Measurements from ENCODE around the gene KCP.

The KCP gene

DNA sequence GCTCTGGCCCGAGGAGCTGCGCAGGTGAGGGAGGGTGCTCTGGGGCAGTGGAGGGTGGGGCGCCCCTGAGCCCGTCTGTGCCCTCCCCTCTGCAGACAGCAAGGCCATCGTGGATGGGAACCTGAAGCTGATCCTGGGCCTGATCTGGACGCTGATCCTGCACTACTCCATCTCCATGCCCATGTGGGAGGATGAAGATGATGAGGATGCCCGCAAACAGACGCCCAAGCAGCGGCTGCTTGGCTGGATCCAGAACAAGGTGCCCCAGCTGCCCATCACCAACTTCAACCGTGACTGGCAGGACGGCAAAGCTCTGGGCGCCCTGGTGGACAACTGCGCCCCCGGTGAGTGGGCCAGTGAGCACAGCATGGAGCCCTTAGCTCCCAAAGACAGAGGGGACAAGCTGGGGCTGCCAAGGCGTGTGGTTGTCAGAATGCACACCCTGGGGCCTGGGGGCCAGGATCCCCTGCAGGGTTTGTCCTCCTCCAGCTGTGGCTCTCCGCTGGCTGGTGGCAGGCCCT is 75.2 kb downstream of the KCP start:
- ChIA-PET POLR2A (interaction anchor here (2.5 kb wide), 1 partner anchor 27 kb away, joined by 8 read pairs; the partner anchor contains the start of gene ATP6V1F), CTCF (no interaction called here)
- no peak for DNase-seq (ENCODE audit: extremely low spot score)
- TF ChIP-seq ELF4 (IDR thresholded peaks at IDR 0.05) (no peak), SUZ12 (IDR thresholded peaks at IDR 0.05) (no peak), L3MBTL2 (conservative IDR thresholded peaks at IDR 0.05) (no peak), ZNF384 (IDR thresholded peaks at IDR 0.05) (no peak), FOXK2 (IDR thresholded peaks at IDR 0.05) (no peak), ARNT (IDR thresholded peaks at IDR 0.05) (no peak), FOXM1 (IDR thresholded peaks at IDR 0.05; ENCODE audit: borderline replicate concordance) (no peak), FOXA1 (IDR thresholded peaks at IDR 0.05) (no peak), TARDBP (IDR thresholded peaks at IDR 0.05) (no peak), NFRKB (IDR thresholded peaks at IDR 0.05) (no peak), BHLHE40 (IDR thresholded peaks at IDR 0.05; ENCODE audit: borderline replicate concordance) (no peak), LEF1 (IDR thresholded peaks at IDR 0.05; ENCODE audit: borderline replicate concordance) (no peak)
- TF ChIP-seq, protein P1, sequence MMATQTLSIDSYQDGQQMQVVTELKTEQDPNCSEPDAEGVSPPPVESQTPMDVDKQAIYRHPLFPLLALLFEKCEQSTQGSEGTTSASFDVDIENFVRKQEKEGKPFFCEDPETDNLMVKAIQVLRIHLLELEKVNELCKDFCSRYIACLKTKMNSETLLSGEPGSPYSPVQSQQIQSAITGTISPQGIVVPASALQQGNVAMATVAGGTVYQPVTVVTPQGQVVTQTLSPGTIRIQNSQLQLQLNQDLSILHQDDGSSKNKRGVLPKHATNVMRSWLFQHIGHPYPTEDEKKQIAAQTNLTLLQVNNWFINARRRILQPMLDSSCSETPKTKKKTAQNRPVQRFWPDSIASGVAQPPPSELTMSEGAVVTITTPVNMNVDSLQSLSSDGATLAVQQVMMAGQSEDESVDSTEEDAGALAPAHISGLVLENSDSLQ (IDR thresholded peaks at IDR 0.05), result no peak

DNA sequence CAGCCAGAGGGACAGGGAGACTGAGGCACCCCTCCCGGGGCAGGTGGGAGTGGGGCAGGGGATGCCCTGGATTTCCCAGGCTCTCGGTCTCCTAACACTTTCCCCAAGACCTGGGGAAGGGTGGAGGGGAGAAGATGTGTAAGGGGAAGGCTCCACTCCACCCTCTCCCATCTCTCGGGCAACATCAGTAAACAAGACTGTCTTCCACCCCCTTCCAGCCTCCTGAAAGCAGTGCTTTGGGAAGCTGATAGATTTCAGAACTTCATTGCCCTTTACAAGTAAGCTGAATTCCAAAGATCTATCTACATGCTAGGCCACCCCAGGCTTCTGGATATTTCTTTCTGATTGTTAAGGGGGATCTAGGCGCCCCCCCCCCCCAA is 76.6 kb downstream of the KCP start:
- CTCF ChIA-PET, result interaction anchor here (3.2 kb wide), 1 partner anchor 8 kb away, joined by 15 read pairs; no protein-coding TSS in a partner anchor
- no peak for DNase-seq (ENCODE audit: extremely low spot score)
- no peak for TF ChIP-seq L3MBTL2 (conservative IDR thresholded peaks at IDR 0.05)
- TF ChIP-seq LEF1 (IDR thresholded peaks at IDR 0.05; ENCODE audit: borderline replicate concordance), result no peak
- no peak for TF ChIP-seq SUZ12 (IDR thresholded peaks at IDR 0.05)
- TF ChIP-seq ELF4 (IDR thresholded peaks at IDR 0.05), result no peak
- TF ChIP-seq, protein P1 (IDR thresholded peaks at IDR 0.05), result no peak
- no peak for TF ChIP-seq TARDBP (IDR thresholded peaks at IDR 0.05)
- TF ChIP-seq NFRKB (IDR thresholded peaks at IDR 0.05), result no peak
- no peak for TF ChIP-seq FOXM1 (IDR thresholded peaks at IDR 0.05; ENCODE audit: borderline replicate concordance)
- no peak for TF ChIP-seq FOXA1 (IDR thresholded peaks at IDR 0.05)
- TF ChIP-seq BHLHE40 (IDR thresholded peaks at IDR 0.05; ENCODE audit: borderline replicate concordance), result no peak
- no peak for TF ChIP-seq SP1 (IDR thresholded peaks at IDR 0.05)
- POLR2A ChIA-PET, result no interaction called here

DNA sequence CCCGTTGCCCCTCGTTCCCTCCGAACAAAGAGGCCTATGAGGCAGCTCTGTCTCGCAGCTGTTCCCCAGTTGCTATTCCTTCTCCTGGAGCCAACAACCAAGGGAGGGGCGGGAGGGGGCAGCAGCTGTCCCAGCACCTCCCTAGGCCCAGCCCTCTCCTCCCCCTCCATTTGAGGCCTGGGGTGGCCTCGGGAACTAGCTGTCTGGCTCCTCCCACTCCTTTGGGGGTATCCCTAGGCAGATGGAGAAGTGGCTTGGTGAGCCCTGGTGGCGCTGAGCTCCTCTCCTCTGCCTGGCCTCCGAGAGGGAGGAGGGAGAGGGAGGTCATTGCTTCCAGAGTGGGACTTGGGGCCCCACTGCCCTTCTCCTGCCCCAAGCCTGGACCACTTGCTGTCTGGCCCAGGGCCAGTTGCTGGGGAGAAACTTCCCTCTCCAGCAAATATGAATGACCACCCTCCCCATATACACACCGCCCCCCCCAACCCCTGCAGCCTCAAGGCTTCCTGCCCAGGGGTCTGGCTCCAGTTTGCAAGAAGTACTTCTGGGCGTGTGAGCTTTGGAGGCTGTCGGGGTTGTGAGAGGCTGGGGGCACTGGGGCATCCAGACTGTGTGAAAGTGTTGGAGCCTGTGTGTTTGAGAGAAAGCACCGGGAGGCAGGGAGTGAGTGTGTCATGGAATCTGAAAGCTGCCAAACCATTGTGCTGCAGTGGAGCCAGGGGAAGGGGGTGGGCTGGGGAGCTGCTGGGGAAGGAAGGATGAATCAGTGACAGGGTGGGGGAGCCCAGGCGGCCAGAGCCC is 77.2 kb downstream of the KCP start:
- CTCF ChIA-PET, result interaction anchor here (0.9 to 3.2 kb wide), 2 partner anchors 8 to 27 kb away, joined by 3 to 15 read pairs; no protein-coding TSS in a partner anchor
- TF ChIP-seq LEF1 (IDR thresholded peaks at IDR 0.05; ENCODE audit: borderline replicate concordance) (no peak), NFRKB (IDR thresholded peaks at IDR 0.05) (no peak), L3MBTL2 (conservative IDR thresholded peaks at IDR 0.05) (no peak), FOXM1 (IDR thresholded peaks at IDR 0.05; ENCODE audit: borderline replicate concordance) (no peak), ZNF384 (IDR thresholded peaks at IDR 0.05) (no peak), TARDBP (IDR thresholded peaks at IDR 0.05) (no peak), SP1 (IDR thresholded peaks at IDR 0.05) (no peak), FOXK2 (IDR thresholded peaks at IDR 0.05) (no peak)
- no peak for DNase-seq (ENCODE audit: extremely low spot score)
- POLR2A ChIA-PET, result interaction anchor here (0.6 to 3.0 kb wide), 6 partner anchors 10 to 93 kb away, joined by 3 to 32 read pairs (median 4); partner anchors contain the start of genes ATP6V1F and CCDC136

DNA sequence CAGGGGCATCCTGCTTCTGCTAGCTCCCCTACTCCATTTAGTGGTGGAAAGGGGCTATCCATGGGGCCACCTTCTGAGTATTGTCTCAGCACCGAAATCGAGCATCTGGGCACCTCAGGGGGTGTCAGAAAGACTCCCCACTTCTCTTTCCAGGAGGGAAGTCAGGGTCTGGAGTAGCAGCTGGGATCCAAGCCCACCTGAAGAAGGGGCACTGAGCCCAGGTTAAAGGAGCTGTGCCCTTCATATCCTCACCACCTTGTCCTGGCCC is 77.7 kb downstream of the KCP start:
- CTCF ChIA-PET, result interaction anchor here (0.9 to 3.2 kb wide), 2 partner anchors 9 to 27 kb away, joined by 3 to 15 read pairs; no protein-coding TSS in a partner anchor
- TF ChIP-seq ELF4 (IDR thresholded peaks at IDR 0.05) (no peak), FOXK2 (IDR thresholded peaks at IDR 0.05) (no peak), LEF1 (IDR thresholded peaks at IDR 0.05; ENCODE audit: borderline replicate concordance) (no peak)
- POLR2A ChIA-PET, result interaction anchor here (0.5 to 3.0 kb wide), 7 partner anchors 9 to 1337 kb away, joined by 3 to 32 read pairs (median 3); partner anchors contain the start of genes ATP6V1F and CCDC136
- no peak for DNase-seq (ENCODE audit: extremely low spot score)

DNA sequence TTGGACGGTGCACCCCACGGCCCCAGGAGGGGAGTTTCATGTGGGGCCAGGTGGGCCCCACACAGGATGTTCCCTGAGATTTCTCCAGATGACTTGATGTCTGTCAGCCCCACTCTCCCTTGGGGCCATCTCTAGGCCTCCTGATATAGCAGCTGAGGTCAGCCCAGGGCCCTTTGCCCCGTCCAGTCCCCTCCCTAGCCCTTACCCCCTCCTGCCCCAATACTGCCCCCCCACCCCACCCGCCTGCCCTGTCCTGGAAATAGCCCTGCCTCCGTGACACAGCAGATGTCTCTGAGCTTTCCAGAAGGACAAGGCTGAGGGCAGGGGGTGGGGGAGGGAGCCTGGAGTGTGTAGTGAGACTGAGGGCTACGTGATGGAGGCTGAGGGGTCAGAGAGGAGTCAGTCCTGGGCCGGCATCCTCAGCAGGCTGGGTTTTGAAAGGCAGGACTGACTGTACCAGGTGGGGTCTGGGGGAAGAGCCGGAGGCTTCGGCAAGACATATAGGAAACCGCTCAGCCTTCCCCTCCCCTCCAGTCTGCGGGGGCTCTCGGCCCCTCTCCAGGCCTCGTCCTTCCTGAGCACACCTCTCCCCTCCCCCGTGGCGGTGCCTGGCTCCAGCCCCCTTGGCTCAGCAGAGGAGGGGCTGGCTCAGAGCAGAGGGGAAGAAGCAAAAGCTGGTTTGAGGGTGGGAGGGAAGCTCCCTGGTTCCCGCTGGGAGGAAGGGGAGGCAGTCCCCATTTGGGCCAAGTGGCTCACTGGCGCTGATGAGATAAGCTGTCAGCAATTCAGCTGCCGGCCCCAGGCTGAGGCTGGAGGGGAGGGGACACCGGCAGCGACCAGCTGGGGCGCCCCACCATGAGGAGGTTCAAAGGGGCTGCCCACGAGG is 78.3 kb downstream of the KCP start:
- ChIA-PET CTCF (interaction anchor here (0.6 to 3.2 kb wide), 3 partner anchors 9 to 28 kb away, joined by 3 to 15 read pairs (median 3); no protein-coding TSS in a partner anchor), POLR2A (interaction anchor here (0.5 to 3.0 kb wide), 11 partner anchors 8 to 1338 kb away, joined by 3 to 32 read pairs (median 3); partner anchors contain the start of genes ATP6V1F, CALU, CCDC136 and HILPDA)
- TF ChIP-seq L3MBTL2 (conservative IDR thresholded peaks at IDR 0.05) (no peak), BHLHE40 (IDR thresholded peaks at IDR 0.05; ENCODE audit: borderline replicate concordance) (no peak), SUZ12 (IDR thresholded peaks at IDR 0.05) (no peak), FOXA1 (IDR thresholded peaks at IDR 0.05) (no peak), ZNF384 (IDR thresholded peaks at IDR 0.05) (no peak), FOXM1 (IDR thresholded peaks at IDR 0.05; ENCODE audit: borderline replicate concordance) (no peak)
- TF ChIP-seq, protein P1 (IDR thresholded peaks at IDR 0.05), result no peak
- DNase-seq (ENCODE audit: extremely low spot score), result no peak
